ENCODE measurements around the gene STK24.

STK24 gene

GRCh38 chr13:98460516-98460915 is 116.4 kb downstream of the STK24 start:
- DNase-seq (ENCODE audit: low read depth) = no peak
- no peak overlapping the region for H3K4me3 ChIP-seq (ENCODE audit: low read depth, low read length)
- no peak for TF ChIP-seq CTCF (conservative IDR thresholded peaks at IDR 0.05; ENCODE audit: low read depth, low read length)

GRCh38 chr13:98459721-98460370 is 117.1 kb downstream of the STK24 start:
- no peak for DNase-seq (ENCODE audit: low read depth)
- TF ChIP-seq CTCF (conservative IDR thresholded peaks at IDR 0.05; ENCODE audit: low read depth, low read length) = no peak
- no peak overlapping the region for H3K4me3 ChIP-seq (ENCODE audit: low read depth, low read length)

- no peak for TF ChIP-seq CTCF (conservative IDR thresholded peaks at IDR 0.05; ENCODE audit: low read depth, low read length)
- no peak for DNase-seq (ENCODE audit: low read depth)
- H3K4me3 ChIP-seq (ENCODE audit: low read depth, low read length) = no peak overlapping the region
Measured at GRCh38 chr13:98459171-98459681, 117.7 kb downstream of the STK24 start.

GRCh38 chr13:98458431-98458830 is 118.5 kb downstream of the STK24 start:
- no peak for TF ChIP-seq CTCF (conservative IDR thresholded peaks at IDR 0.05; ENCODE audit: low read depth, low read length)
- no peak for DNase-seq (ENCODE audit: low read depth)
- H3K4me3 ChIP-seq (ENCODE audit: low read depth, low read length) = no peak overlapping the region

- DNase-seq (ENCODE audit: low read depth) = no peak
- no peak for TF ChIP-seq CTCF (conservative IDR thresholded peaks at IDR 0.05; ENCODE audit: low read depth, low read length)
Measured at GRCh38 chr13:98457053-98457452, 119.9 kb downstream of the STK24 start.

GRCh38 chr13:98456413-98456845 is 120.5 kb downstream of the STK24 start:
- no peak for TF ChIP-seq CTCF (conservative IDR thresholded peaks at IDR 0.05; ENCODE audit: low read depth, low read length)
- no peak for DNase-seq (ENCODE audit: low read depth)
- H3K4me3 ChIP-seq (ENCODE audit: low read depth, low read length) = no peak overlapping the region

More at GRCh38 chr13:98457053-98457452, 119.9 kb downstream of the STK24 start:
- no peak overlapping the region for H3K4me3 ChIP-seq (ENCODE audit: low read depth, low read length)

GRCh38 chr13:98454389-98454881 is 122.5 kb downstream of the STK24 start:
- no peak for TF ChIP-seq CTCF (conservative IDR thresholded peaks at IDR 0.05; ENCODE audit: low read depth, low read length)
- no peak overlapping the region for H3K4me3 ChIP-seq (ENCODE audit: low read depth, low read length)
- peak; percentile 92 for DNase-seq (ENCODE audit: low read depth)

Data from choroid plexus epithelial cell (primary cell).